ENCODE measurements around the gene LHX3. TPM values are rescaled to one million over a fixed set of nuclear protein-coding genes. Genes with fewer than 3 reads are reported as not detected.

Gene LHX3
- total RNA-seq, 1 experiment from 2014 or later: not detected

DNA sequence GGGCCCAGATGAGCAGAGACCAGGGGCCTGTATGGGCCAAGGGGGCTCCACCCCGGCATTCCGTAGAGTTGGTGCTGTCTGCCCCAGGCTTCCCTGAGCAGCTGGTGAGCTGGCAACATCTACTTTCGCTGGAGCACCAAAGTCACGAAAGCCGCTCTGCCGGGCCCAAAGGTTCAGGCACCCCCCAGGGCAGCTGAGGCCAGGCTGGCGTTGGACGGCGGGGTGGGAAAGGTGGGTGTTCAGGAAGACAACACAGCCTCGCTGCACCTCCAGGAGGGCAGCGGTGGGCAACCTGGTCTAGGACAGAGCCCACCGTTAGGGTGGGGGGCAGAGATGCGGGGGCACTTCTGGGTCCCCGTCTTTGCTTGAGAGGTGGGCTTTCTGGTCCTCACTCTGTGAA, 56.2 kb downstream of the LHX3 start:
- Mint-ChIP-seq H3K27me3 (ENCODE audit: low read depth) (peaks cover 15% of the 10 kb centered on the region), H3K9me3 (no peaks in the 10 kb centered on the region), H3K4me3 (no peak overlapping the region), H3K36me3 (ENCODE audit: insufficient read depth in 1 of 3, low read depth in 3 of 3) (no peaks in the 10 kb centered on the region; a peak in 1 of 7 replicates), H3K27ac (no peak overlapping the region), H3K4me1 (peaks cover 5 to 18% of the 10 kb centered on the region in 2 experiments)
- Histone ChIP-seq H3K23me2 (ENCODE audit: insufficient read length, low read depth, low read length, poor library complexity, severe bottlenecking) (no peaks in the 10 kb centered on the region), H2BK5ac (ENCODE audit: insufficient read length, low read length) (no peak overlapping the region), H4K5ac (ENCODE audit: insufficient read length, low read depth, low read length) (no peak overlapping the region), H2BK15ac (ENCODE audit: low read depth, low read length) (no peak overlapping the region), H3K56ac (ENCODE audit: insufficient read length, low read depth, low read length) (no peak overlapping the region), H3K4me1 (ENCODE audit: insufficient read depth, low read length) (no peaks in the 10 kb centered on the region; the same call in 1 of the 2 replicates), H3K27ac (ENCODE audit: insufficient read length, low read depth, low read length) (no peak overlapping the region), H2BK12ac (ENCODE audit: insufficient read length, low read depth, low read length) (no peak overlapping the region), H3K23ac (ENCODE audit: insufficient read length, low read depth, low read length) (no peak overlapping the region), H4K91ac (ENCODE audit: insufficient read length, low read depth, low read length) (no peak overlapping the region), H4K20me1 (ENCODE audit: control insufficient read depth, insufficient read depth, insufficient read length) (no peaks in the 10 kb centered on the region), H2BK120ac (ENCODE audit: low read depth, low read length, poor library complexity, severe bottlenecking) (no peak overlapping the region), H3K79me1 (ENCODE audit: insufficient read depth, low read depth, low read length, poor library complexity, severe bottlenecking) (no peaks in the 10 kb centered on the region), H3K4me2 (ENCODE audit: insufficient read depth, insufficient read length, low read length) (no peak overlapping the region), H3K4ac (ENCODE audit: low read depth, low read length) (no peak overlapping the region), H2AK5ac (ENCODE audit: insufficient read length, low read length) (no peak overlapping the region), H4K8ac (replicated peaks; ENCODE audit: insufficient read length, low read depth, low read length) (no peak overlapping the region), H3K9ac (ENCODE audit: extremely low read depth, insufficient read length, low read length) (no peak overlapping the region), H2AFZ (ENCODE audit: low read length) (no peak overlapping the region), H3K18ac (ENCODE audit: insufficient read length, low read depth, low read length) (no peak overlapping the region), H3K9me3 (ENCODE audit: control insufficient read depth, low read depth, low read length) (no peaks in the 10 kb centered on the region), H3T11ph (ENCODE audit: low read length) (no peak overlapping the region), H3K79me2 (ENCODE audit: insufficient read depth, low read length) (no peaks in the 10 kb centered on the region), H2BK20ac (ENCODE audit: low read depth, low read length, poor library complexity, severe bottlenecking) (no peak overlapping the region), H3K27me3 (ENCODE audit: insufficient read depth, low read length) (no peaks in the 10 kb centered on the region), H3K14ac (ENCODE audit: insufficient read depth, low read length) (no peak overlapping the region; the same call in 1 of the 2 replicates)
- DNase-seq: no peak
- WGBS (ENCODE audit: extremely low coverage, insufficient read length, low lambda C conversion rate): no CpG with 5 or more reads among the region's 14 CpGs
- TF ChIP-seq, protein P1, sequence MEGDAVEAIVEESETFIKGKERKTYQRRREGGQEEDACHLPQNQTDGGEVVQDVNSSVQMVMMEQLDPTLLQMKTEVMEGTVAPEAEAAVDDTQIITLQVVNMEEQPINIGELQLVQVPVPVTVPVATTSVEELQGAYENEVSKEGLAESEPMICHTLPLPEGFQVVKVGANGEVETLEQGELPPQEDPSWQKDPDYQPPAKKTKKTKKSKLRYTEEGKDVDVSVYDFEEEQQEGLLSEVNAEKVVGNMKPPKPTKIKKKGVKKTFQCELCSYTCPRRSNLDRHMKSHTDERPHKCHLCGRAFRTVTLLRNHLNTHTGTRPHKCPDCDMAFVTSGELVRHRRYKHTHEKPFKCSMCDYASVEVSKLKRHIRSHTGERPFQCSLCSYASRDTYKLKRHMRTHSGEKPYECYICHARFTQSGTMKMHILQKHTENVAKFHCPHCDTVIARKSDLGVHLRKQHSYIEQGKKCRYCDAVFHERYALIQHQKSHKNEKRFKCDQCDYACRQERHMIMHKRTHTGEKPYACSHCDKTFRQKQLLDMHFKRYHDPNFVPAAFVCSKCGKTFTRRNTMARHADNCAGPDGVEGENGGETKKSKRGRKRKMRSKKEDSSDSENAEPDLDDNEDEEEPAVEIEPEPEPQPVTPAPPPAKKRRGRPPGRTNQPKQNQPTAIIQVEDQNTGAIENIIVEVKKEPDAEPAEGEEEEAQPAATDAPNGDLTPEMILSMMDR (conservative IDR thresholded peaks at IDR 0.05): no peak

Data from H9 (cell line).